ENCODE results near the gene ASCL4.

ASCL4 gene

GRCh38 chr12:107801150-107801549 lies 26.6 kb downstream of the ASCL4 start:
- H2AFZ ChIP-seq (ENCODE audit: low read depth, low read length), result no peak overlapping the region
- H3K9ac ChIP-seq (ENCODE audit: low read depth, low read length), result no peak overlapping the region
- no peak overlapping the region for H3K4me3 ChIP-seq (ENCODE audit: low read depth in 1 of 2, low read length in 2 of 2)
- no peaks in the 10 kb centered on the region for H3K36me3 ChIP-seq (ENCODE audit: insufficient read depth, low read length)
- peaks cover 12% of the 10 kb centered on the region for H3K27me3 ChIP-seq (ENCODE audit: insufficient read depth, low read length, poor library complexity)
- no peaks in the 10 kb centered on the region for H4K20me1 ChIP-seq (ENCODE audit: insufficient read depth, low read length)
- H3K79me2 ChIP-seq (ENCODE audit: insufficient read depth, low read length), result no peaks in the 10 kb centered on the region
- H3K4me2 ChIP-seq (ENCODE audit: insufficient read depth, low read length), result no peak overlapping the region
- DNase-seq (no peak), ATAC-seq (ENCODE audit: insufficient read depth, low read depth) (no peak)
- H3K9me3 ChIP-seq (ENCODE audit: insufficient read depth, low read length, severe bottlenecking), result no peaks in the 10 kb centered on the region
- no peak overlapping the region for H3K27ac ChIP-seq (ENCODE audit: low read length)
- no peaks in the 10 kb centered on the region for H3K4me1 ChIP-seq (ENCODE audit: insufficient read depth, low read length)
- TF ChIP-seq CTCF (IDR thresholded peaks at IDR 0.05; ENCODE audit: borderline replicate concordance, extremely low read depth, low read length, poor library complexity, severe bottlenecking), result no peak
- TF ChIP-seq EZH2 (IDR thresholded peaks at IDR 0.05; ENCODE audit: borderline replicate concordance, low read depth, low read length, severe bottlenecking), result no peak

GRCh38 chr12:107803092-107803491 lies 28.6 kb downstream of the ASCL4 start:
- DNase-seq, result no peak
- peaks cover 6% of the 10 kb centered on the region for H3K27me3 ChIP-seq (ENCODE audit: insufficient read depth, low read length, poor library complexity)

GRCh38 chr12:107805488-107806180 lies 31.1 kb downstream of the ASCL4 start:
- TF ChIP-seq CTCF (IDR thresholded peaks at IDR 0.05; ENCODE audit: borderline replicate concordance, extremely low read depth, low read length, poor library complexity, severe bottlenecking), result no peak
- Histone ChIP-seq H3K9ac (ENCODE audit: low read depth, low read length) (no peak overlapping the region), H3K9me3 (ENCODE audit: insufficient read depth, low read length, severe bottlenecking) (no peaks in the 10 kb centered on the region), H3K4me1 (ENCODE audit: insufficient read depth, low read length) (no peaks in the 10 kb centered on the region), H3K4me2 (ENCODE audit: insufficient read depth, low read length) (no peak overlapping the region), H3K27me3 (ENCODE audit: insufficient read depth, low read length, poor library complexity) (peaks cover 9% of the 10 kb centered on the region), H3K27ac (ENCODE audit: low read length) (no peak overlapping the region), H3K36me3 (ENCODE audit: insufficient read depth, low read length) (no peaks in the 10 kb centered on the region), H2AFZ (ENCODE audit: low read depth, low read length) (no peak overlapping the region), H3K4me3 (ENCODE audit: low read depth in 1 of 2, low read length in 2 of 2) (no peak overlapping the region), H3K79me2 (ENCODE audit: insufficient read depth, low read length) (no peaks in the 10 kb centered on the region), H4K20me1 (ENCODE audit: insufficient read depth, low read length) (no peaks in the 10 kb centered on the region)
- DNase-seq, result no peak
- ATAC-seq (ENCODE audit: insufficient read depth, low read depth), result no peak

More at GRCh38 chr12:107803092-107803491, 28.6 kb downstream of the ASCL4 start:
- no peak for ATAC-seq (ENCODE audit: insufficient read depth, low read depth)
- H3K79me2 ChIP-seq (ENCODE audit: insufficient read depth, low read length), result no peaks in the 10 kb centered on the region
- no peaks in the 10 kb centered on the region for H3K9me3 ChIP-seq (ENCODE audit: insufficient read depth, low read length, severe bottlenecking)
- no peaks in the 10 kb centered on the region for H3K4me1 ChIP-seq (ENCODE audit: insufficient read depth, low read length)
- no peak overlapping the region for H3K9ac ChIP-seq (ENCODE audit: low read depth, low read length)
- no peak overlapping the region for H3K4me3 ChIP-seq (ENCODE audit: low read depth in 1 of 2, low read length in 2 of 2)
- H4K20me1 ChIP-seq (ENCODE audit: insufficient read depth, low read length), result no peaks in the 10 kb centered on the region
- H3K4me2 ChIP-seq (ENCODE audit: insufficient read depth, low read length), result no peak overlapping the region
- no peak overlapping the region for H3K27ac ChIP-seq (ENCODE audit: low read length)
- no peak for TF ChIP-seq EZH2 (IDR thresholded peaks at IDR 0.05; ENCODE audit: borderline replicate concordance, low read depth, low read length, severe bottlenecking)
- no peak for TF ChIP-seq CTCF (IDR thresholded peaks at IDR 0.05; ENCODE audit: borderline replicate concordance, extremely low read depth, low read length, poor library complexity, severe bottlenecking)
- H2AFZ ChIP-seq (ENCODE audit: low read depth, low read length), result no peak overlapping the region
- H3K36me3 ChIP-seq (ENCODE audit: insufficient read depth, low read length), result no peaks in the 10 kb centered on the region
